ENCODE measurements around the gene APBA2.
A peak's percentile ranks its signal among the peaks of the same experiment; 100 is the strongest.

Gene APBA2

DNA sequence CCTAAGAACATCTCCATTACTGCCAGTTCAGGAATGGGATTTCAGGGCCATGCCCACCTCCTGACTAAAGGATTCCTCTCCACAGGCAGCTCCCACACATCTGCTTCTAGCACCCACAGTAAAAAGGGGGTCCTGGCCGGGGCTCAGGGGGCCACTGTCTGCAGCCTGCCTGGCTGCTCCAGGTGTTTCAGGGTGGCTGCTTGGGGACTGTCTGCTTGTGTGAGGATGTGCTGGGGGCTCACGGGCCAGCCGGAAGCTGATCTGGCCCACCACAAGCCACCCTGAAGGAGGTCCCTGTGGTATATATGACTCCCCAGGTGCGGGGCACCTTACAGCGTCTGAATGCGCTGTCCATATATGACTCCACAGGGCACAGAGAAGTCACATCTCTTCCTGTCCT lies 248.5 kb downstream of the APBA2 start:
- DNase-seq (ENCODE audit: low read depth), result no peak

DNA sequence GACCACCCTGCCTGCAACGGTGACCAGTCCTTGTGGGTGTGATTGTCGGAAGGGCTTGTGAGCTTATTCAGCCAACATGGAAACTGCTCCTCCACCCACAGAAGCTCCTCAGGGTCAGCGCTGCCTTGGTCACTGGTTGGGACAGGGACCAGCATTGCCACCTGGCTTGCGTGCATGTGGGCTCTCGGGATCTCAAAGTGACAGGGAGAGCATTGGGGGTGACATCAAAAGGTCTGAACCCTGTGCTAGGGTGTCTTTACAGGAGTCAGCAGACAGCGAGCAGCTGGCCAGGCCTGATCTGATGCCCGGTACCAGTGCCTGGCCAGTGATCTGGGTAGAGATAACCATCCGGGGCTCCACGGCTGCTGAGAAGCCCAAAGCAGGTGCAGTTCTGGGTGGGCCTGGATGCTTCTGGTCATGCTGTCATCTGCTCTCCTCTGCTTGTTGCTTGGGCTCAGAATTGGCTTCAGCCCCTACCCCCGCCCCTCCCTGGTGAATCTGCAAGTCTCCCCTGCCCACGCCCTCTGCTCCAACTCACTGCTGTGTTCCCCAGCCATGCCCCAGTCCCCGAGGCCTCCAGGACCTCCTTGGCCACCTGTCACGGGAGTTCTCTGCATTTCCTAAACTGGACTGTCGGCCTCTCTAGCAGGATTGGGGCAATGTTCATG lies 249.0 kb downstream of the APBA2 start:
- DNase-seq (ENCODE audit: low read depth), result no peak

DNA sequence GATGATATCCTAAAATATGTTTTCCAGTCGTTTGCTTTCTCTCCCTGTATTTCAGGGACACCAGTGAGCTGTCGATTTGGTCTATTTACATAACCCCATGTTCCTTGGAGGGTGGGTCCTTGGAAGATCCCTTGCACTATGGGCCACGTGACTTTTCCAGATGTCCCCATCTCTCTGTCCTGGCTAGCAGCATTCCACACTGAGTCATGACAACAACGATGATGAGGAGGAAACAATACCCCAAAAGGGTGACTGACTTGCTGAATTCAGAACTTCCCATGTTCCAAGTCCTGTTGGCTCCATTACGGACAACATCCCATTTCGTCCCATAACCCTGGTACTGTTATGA lies 249.5 kb downstream of the APBA2 start:
- DNase-seq (ENCODE audit: low read depth), result no peak

GRCh38 chr15:29135702-29136646 lies 250.2 kb downstream of the APBA2 start:
- no peak for DNase-seq (ENCODE audit: low read depth)

- no peak for DNase-seq (ENCODE audit: low read depth)
Observed at GRCh38 chr15:29138260-29138659, 252.5 kb downstream of the APBA2 start.

- no peak for DNase-seq (ENCODE audit: low read depth)
Observed at GRCh38 chr15:29139072-29139471, 253.3 kb downstream of the APBA2 start.

DNA sequence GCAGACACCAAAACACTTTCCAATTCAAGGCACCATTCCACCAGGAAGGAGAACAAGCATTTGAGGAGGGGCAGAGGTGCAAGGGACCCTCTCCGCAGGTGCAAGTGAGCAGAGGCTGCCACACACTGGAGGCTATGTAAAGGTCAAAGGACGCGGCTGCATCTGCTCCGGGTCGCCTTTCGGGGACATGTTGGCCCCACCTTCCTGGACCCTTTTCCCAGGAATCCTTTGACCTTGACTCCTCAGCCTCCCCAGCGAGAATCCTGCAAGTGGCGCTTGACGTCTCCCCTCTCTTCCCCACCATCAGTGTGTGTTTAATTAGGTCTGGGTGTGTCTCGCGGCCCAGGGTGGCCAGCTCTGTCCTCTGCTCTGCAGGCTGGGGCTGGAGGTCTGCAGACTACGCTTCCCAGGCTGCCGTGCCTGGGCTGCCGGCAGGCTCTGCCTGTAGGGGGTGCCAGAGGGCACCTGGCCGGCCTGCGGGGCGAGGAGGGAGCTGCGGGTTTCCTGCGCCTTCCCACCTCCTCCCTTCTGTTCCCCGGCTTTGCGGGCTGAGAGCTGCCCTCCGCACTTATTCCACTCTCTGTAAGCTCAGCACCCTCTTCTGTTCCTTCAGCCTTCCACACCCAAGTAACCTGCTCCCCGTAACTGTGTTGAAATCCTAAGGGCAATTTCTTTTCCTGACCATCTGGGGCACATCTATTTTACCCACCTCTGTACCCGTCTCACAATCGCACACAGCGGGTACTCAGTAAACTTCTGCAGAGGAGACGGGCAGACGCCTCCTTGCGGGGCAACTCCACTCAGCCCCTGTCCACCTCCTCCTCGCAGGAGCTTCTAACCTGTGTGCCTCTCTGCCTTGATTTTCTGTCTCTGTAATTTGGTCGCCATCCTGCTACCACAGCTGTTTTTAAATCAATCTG lies 254.0 kb downstream of the APBA2 start:
- peak; percentile 20 for DNase-seq (ENCODE audit: low read depth)

DNA sequence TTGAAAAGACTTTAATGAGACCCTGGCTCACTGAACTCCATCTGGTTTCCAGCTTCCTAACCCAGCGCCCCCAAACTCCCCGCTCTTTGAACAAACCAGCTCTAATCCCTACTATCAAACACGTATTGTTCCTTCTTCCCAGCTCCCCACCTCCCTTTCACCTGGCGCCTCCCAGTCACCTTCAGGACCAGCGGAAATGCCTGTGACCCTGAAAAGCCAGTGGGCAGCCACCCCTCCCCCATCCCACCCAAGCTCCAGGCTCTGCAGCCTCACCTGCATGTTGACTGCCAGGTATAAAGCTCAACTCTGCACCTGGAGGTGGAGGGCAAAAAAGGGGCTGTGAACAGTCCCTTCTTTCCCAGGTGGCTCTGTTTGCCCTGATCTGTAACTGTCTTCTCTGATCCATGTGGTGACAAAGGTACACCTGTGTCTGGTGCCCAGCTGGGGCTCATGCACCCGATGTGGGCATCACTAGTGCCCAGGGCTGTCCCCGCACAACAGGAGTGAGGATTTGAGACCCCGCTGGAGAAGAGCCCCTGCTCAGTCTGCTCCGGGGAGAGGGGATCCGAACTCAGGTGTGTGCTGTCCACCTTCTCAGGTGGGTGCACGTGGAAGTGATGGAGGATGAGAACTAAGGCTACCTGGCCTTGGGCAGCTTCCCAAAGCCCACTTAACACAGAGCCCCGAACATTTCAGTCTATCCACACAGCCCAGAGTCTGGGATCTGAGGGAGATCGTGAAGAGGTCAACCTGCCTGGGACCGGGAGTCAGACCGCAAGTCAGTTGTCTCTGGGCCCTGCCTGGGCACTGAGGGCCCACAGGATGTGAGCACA lies 254.9 kb downstream of the APBA2 start:
- no peak for DNase-seq (ENCODE audit: low read depth)

- no peak for DNase-seq (ENCODE audit: low read depth)
Observed at GRCh38 chr15:29141308-29142128, 255.7 kb downstream of the APBA2 start.

- DNase-seq (ENCODE audit: low read depth), result no peak
Observed at GRCh38 chr15:29142129-29142747, 256.5 kb downstream of the APBA2 start.

GRCh38 chr15:29143293-29143692 lies 257.5 kb downstream of the APBA2 start:
- DNase-seq (ENCODE audit: low read depth), result no peak

GRCh38 chr15:29143909-29144635 lies 258.3 kb downstream of the APBA2 start:
- no peak for DNase-seq (ENCODE audit: low read depth)

DNA sequence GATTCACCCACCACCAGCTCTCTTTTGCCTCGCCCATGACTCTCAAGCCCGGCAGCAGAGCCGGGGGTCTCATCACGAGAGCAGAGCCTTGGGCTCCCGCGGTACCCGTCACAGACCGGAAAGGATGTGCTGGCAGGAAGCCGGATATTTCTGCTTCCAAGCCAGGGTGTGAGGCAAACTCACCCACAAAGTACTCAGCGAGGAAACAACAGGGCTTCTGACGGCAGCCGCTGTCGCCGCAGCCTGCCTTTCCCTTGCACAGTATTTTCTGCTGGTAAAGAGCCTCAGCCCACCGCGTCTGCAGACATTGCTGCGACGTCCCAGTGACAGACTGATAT lies 263.9 kb downstream of the APBA2 start:
- no peak for DNase-seq (ENCODE audit: low read depth)

DNA sequence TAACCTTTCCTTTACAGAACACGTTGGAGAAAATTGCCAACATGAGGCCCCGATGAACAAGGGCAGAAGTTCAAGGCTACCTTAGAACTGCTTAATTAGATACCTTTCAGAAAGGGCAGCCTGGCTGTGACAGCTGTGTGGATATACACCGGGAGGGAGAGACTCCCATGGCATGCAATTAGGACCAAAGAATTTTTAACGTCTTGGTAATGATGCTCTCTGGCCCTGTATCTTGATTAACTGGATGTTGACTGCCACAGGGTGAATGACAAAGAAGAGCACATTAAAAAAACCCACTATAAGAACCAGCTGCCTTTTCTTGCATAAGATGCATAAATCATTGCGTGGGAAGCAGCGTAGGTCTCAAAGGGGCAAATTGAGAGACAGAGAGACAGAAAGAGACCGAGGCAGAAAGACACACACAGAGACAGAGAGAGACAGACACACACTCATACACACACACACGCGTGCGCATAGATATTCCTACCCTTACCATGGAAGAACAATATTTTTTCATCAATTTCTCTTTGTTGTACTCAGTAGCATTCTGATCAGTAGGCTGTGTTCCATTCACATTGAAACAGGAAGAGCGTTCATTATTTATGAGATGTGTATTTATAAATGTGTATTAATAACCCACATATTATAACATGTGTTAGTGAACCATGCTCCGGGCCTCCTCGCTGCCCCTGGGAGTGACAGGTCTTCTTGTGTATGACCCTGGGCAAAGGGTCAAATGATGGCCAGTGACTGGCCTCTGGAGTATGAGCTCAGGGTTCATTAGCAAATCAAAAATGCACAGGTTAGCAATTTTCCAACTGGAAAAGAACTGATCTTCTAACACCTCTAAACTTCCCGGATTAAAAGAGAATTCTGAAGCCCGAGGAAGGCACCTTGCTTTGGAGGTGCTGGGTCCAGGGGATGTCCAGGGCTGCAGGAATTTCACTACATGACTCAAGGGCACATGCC lies 265.0 kb downstream of the APBA2 start:
- no peak for DNase-seq (ENCODE audit: low read depth)

DNA sequence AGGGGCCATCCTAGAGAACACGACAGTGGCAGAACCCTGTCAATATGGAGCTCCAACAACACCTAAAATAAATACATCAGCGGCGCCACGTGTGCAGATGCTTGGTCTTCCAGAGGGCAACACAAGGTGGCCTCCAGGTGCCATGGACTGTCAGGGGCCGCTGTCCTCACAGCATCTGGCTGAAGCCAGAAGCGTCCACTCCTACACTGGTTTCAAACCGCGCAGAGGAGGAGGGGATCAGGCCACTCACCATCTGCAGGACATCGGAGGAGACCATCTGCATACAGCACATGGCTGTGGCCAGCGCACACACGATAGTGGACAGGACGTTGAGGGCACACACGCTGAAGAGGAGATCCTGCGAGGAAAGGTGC lies 265.7 kb downstream of the APBA2 start:
- DNase-seq (ENCODE audit: low read depth), result no peak

DNA sequence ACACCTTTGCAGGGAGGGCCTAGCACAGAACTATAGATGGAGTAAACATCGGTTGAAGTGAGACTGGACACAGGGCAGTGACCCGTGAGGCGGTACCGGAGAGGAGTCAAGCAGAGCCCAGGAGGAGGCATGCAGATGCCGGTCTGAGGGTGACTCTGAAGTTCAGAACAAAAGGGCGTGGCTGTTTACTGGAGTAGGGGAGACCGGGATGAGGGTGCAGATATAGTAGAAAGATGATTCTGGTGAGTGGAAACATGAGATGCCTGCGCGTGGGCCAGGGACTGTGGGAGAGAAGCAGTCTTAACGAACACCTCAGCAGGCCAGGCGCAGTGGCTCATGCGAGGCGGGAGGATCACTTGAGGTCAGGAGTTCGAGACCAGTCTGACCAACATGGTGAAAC lies 270.7 kb downstream of the APBA2 start:
- no peak for DNase-seq (ENCODE audit: low read depth)

DNA sequence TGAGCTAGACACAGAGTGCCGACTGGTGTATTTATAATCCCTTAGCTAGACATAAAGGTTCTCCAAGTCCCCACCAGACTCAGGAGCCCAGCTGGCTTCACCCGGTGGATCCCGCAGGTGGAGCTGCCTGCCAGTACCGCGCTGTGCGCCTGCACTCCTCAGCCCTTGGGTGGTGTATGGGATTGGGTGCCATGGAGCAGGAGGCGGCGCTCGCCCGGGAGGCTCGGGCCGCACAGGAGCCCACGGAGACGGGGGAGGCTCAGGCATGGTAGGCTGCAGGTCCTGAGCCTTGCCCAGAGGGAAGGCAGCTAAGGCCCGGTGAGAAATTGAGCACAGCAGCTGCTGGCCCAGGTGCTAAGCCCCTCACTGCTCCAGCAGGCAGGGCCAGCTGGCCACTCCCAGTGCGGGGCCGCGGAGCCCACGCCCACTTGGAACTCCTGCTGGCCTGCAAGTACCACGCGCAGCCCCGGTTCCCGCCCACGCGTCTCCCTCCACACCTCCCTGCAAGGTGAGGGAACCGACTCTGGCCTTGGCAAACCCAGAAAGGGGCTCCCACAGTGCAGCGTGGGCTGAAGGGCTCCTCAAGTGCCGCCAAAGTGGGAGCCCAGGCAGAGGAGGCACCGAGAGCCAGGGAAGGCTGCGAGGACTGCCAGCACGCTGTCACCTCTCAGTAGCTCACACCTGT lies 274.1 kb downstream of the APBA2 start:
- no peak for DNase-seq (ENCODE audit: low read depth)

GRCh38 chr15:29162411-29162810 lies 276.6 kb downstream of the APBA2 start:
- no peak for DNase-seq (ENCODE audit: low read depth)

Data from activated gamma-delta T cell treated with anti-CD3 and anti-CD28 coated beads, Interleukin-2, amount 50 U/mL, for 16 hours (primary cell).